IMR-90 (cell line): ENCODE measurements around the gene RERE. TPM values are rescaled to one million over a fixed set of nuclear protein-coding genes. Genes with fewer than 3 reads are reported as not detected.

ENCODE experiments used
- ATAC-seq: fragments of 200-7000 bp; cut with Tn5 transposase; 2 replicates; pipeline ENCODE4 v1.9.1; 2020; ENCODE audit warnings: low read depth, mild to moderate bottlenecking, moderate library complexity
- BruUV-seq: library from RNA; stranded (reverse); fragments of 400-500 nt; replicated peaks from 2 replicates; lab custom pipeline; 2021; lab: Mats Ljungman, UMichigan
- CTCF ChIA-PET: fragments of 300-600 bp; formaldehyde crosslinking; extraction: SDS; loops from one replicate; lab custom pipeline; 2021; ENCODE audit warnings: antibody characterized with exemption; lab: Yijun Ruan, JAX
- POLR2A ChIA-PET: fragments of 300-600 bp; sonication (Branson Sonifier 250); formaldehyde crosslinking; loops from one replicate; lab custom pipeline; 2022; ENCODE audit warnings: antibody characterized with exemption; ENCODE audit not compliant: unreplicated experiment; lab: Charles Lee
- DNase-seq: peaks from one replicate; pipeline ENCODE4 v3.0.0; 2013
- H2AFZ ChIP-seq: replicated peaks from 2 replicates; pipeline ENCODE3; 2013; ENCODE audit warnings: low read length, mild to moderate bottlenecking; ENCODE audit not compliant: poor library complexity
- H2AK5ac ChIP-seq: 2 replicates; pipeline ENCODE4 v1.6.1; 2013; ENCODE audit warnings: low read depth, low read length, inconsistent platforms
- H2AK9ac ChIP-seq: replicated peaks from 2 replicates; pipeline ENCODE3; 2013; ENCODE audit warnings: mild to moderate bottlenecking, low read depth, low read length, moderate library complexity; ENCODE audit not compliant: poor library complexity
- H2BK120ac ChIP-seq: 2 replicates; pipeline ENCODE4 v1.6.1; 2013; ENCODE audit warnings: low read depth, low read length, inconsistent platforms
- H2BK15ac ChIP-seq: 3 replicates; pipeline ENCODE4 v1.6.1; 2013; ENCODE audit warnings: low read depth, low read length, inconsistent platforms
- H2BK20ac ChIP-seq: 2 replicates; pipeline ENCODE4 v1.6.1; 2013; ENCODE audit warnings: low read depth, mild to moderate bottlenecking, inconsistent platforms, low read length, moderate library complexity
- H2BK5ac ChIP-seq: 2 replicates; pipeline ENCODE4 v1.6.1; 2013; ENCODE audit warnings: mild to moderate bottlenecking, low read depth, low read length, inconsistent platforms; ENCODE audit not compliant: poor library complexity, severe bottlenecking
- H3K14ac ChIP-seq: replicated peaks from 2 replicates; pipeline ENCODE4 v1.6.1; 2013; ENCODE audit warnings: low read depth, low read length, inconsistent platforms
- H3K18ac ChIP-seq: 2 replicates; pipeline ENCODE4 v1.6.1; 2013; ENCODE audit warnings: low read depth, low read length, control low read depth
- H3K23ac ChIP-seq: 2 replicates; pipeline ENCODE4 v1.6.1; 2013; ENCODE audit warnings: low read depth, low read length, inconsistent platforms
- H3K27ac ChIP-seq: 2 replicates; pipeline ENCODE4 v1.5.1; 2013; ENCODE audit warnings: mild to moderate bottlenecking, control low read depth, low read length; ENCODE audit not compliant: insufficient read depth
- H3K27me3 ChIP-seq: 2 replicates; pipeline ENCODE4 v1.6.1; 2013; ENCODE audit warnings: low read length; ENCODE audit not compliant: control insufficient read depth, insufficient read depth
- H3K36me3 ChIP-seq: 2 replicates; pipeline ENCODE4 v1.6.1; 2013; ENCODE audit warnings: low read length, mixed read lengths; ENCODE audit not compliant: control insufficient read depth, insufficient read depth
- H3K4ac ChIP-seq: 2 replicates; pipeline ENCODE4 v1.6.1; 2013; ENCODE audit warnings: low read depth, low read length, inconsistent platforms
- H3K4me1 ChIP-seq: 2 replicates; pipeline ENCODE4 v1.6.1; 2013; ENCODE audit warnings: low read length, mixed read lengths; ENCODE audit not compliant: control insufficient read depth, insufficient read depth
- H3K4me2 ChIP-seq: 2 replicates; pipeline ENCODE4 v1.6.1; 2013; ENCODE audit warnings: low read depth, mild to moderate bottlenecking, control low read depth, low read length, moderate library complexity
- H3K4me3 ChIP-seq: 2 replicates; pipeline ENCODE4 v1.5.1; 2013; ENCODE audit warnings: low read depth, mild to moderate bottlenecking, control low read depth, low read length, moderate library complexity; ENCODE audit not compliant: insufficient read depth
- H3K56ac ChIP-seq: 2 replicates; pipeline ENCODE4 v1.6.1; 2013; ENCODE audit warnings: low read length, inconsistent platforms; ENCODE audit not compliant: insufficient read depth; ENCODE audit errors: extremely low read depth
- H3K79me1 ChIP-seq, 2 experiments: 2 replicates each; pipeline ENCODE4 v1.6.1; 2013; ENCODE audit warnings: low read length in 2 of 2, inconsistent platforms in 1 of 2, low read depth in 1 of 2
- H3K9ac ChIP-seq: 2 replicates; pipeline ENCODE4 v1.6.1; 2013; ENCODE audit warnings: low read depth, low read length, control low read depth
- H3K9me1 ChIP-seq: 2 replicates; pipeline ENCODE4 v1.6.1; 2013; ENCODE audit warnings: low read length, inconsistent platforms; ENCODE audit not compliant: insufficient read depth
- H3K9me3 ChIP-seq: 2 replicates; pipeline ENCODE4 v1.6.1; 2013; ENCODE audit warnings: low read length; ENCODE audit not compliant: control insufficient read depth, insufficient read depth
- H4K20me1 ChIP-seq: 2 replicates; pipeline ENCODE4 v1.6.1; 2013; ENCODE audit warnings: low read length, inconsistent platforms; ENCODE audit not compliant: insufficient read depth
- H4K5ac ChIP-seq: 2 replicates; pipeline ENCODE4 v1.6.1; 2013; ENCODE audit warnings: mild to moderate bottlenecking, low read depth, low read length, control low read depth
- H4K8ac ChIP-seq, 2 experiments: 2 replicates each; pipeline ENCODE4 v1.6.1; 2013; ENCODE audit warnings: low read depth in 2 of 2, low read length in 2 of 2, control low read depth in 1 of 2, inconsistent platforms in 1 of 2
- H4K91ac ChIP-seq: 2 replicates; pipeline ENCODE4 v1.6.1; 2013; ENCODE audit warnings: low read depth, low read length, inconsistent platforms; ENCODE audit not compliant: insufficient read depth
- BHLHE40 ChIP-seq: fragments of 150-350 bp; IDR thresholded peaks from 2 replicates; pipeline ENCODE4 v1.6.1; 2016; ENCODE audit warnings: mild to moderate bottlenecking, low read depth, low read length
- CEBPB ChIP-seq: IDR thresholded peaks from 2 replicates; pipeline ENCODE4 v1.6.1; 2012; ENCODE audit warnings: low read depth, low read length, improper control_type of control experiment
- CTCF ChIP-seq: conservative IDR thresholded peaks from 2 replicates; pipeline ENCODE4 v1.5.1; 2012; ENCODE audit warnings: mild to moderate bottlenecking, low read depth, low read length, improper control_type of control experiment
- ELK1 ChIP-seq: fragments of 150-350 bp; IDR thresholded peaks from 2 replicates; pipeline ENCODE4 v1.6.1; 2016; ENCODE audit warnings: low read depth, mild to moderate bottlenecking, low read length, moderate library complexity, borderline replicate concordance
- MAZ ChIP-seq: IDR thresholded peaks from 2 replicates; pipeline ENCODE4 v1.6.1; 2012; ENCODE audit warnings: low read depth, mild to moderate bottlenecking, low read length, improper control_type of control experiment, moderate library complexity, borderline replicate concordance
- MXI1 ChIP-seq: IDR thresholded peaks from 2 replicates; pipeline ENCODE4 v1.6.1; 2012; ENCODE audit warnings: low read depth, mild to moderate bottlenecking, low read length, moderate library complexity, borderline replicate concordance
- POLR2A ChIP-seq: IDR thresholded peaks from 2 replicates; pipeline ENCODE4 v1.6.1; 2012; ENCODE audit warnings: mild to moderate bottlenecking, low read depth, low read length
- RCOR1 ChIP-seq: IDR thresholded peaks from 2 replicates; pipeline ENCODE4 v1.6.1; 2012; ENCODE audit warnings: mild to moderate bottlenecking, low read length, improper control_type of control experiment; ENCODE audit not compliant: insufficient replicate concordance
- RFX5 ChIP-seq: IDR thresholded peaks from 2 replicates; pipeline ENCODE4 v1.8.0; 2012; ENCODE audit warnings: low read depth, mild to moderate bottlenecking, low read length, moderate library complexity
- SMC3 ChIP-seq: fragments of 150-350 bp; IDR thresholded peaks from 2 replicates; pipeline ENCODE4 v1.6.1; 2016; ENCODE audit warnings: low read depth, mild to moderate bottlenecking, antibody characterized with exemption, low read length, moderate library complexity
- USF2 ChIP-seq: fragments of 150-350 bp; IDR thresholded peaks from 2 replicates; pipeline ENCODE4 v1.6.1; 2017; ENCODE audit warnings: mild to moderate bottlenecking, antibody characterized with exemption, low read length, low read depth
- WGBS, 2 experiments: methylation state at CpG; one replicate each; pipeline versions ENCODE4 v1.1.5 to v1.1.7; 2013; ENCODE audit warnings: missing lambda C conversion rate in 2 of 2; ENCODE audit not compliant: insufficient read length in 1 of 2; ENCODE audit errors: extremely low coverage in 2 of 2; 5-methylcytosine and 5-hydroxymethylcytosine counted together
- dilution Hi-C: fragments of 300-500 bp; cut with HindIII; formaldehyde crosslinking; loops from one replicate; pipeline ENCODE4 v1.14.3; 2018; ENCODE audit warnings: low sequenced_read_pairs; ENCODE audit not compliant: unreplicated experiment
- in situ Hi-C: fragments of 300-500 bp; cut with MboI; formaldehyde crosslinking; loops from 3 replicates; pipeline ENCODE4 v1.14.3; 2019; ENCODE audit warnings: low sequenced_read_pairs, inconsistent platforms, mixed read lengths
- intact Hi-C: fragments of 100-400 bp; cut with micrococcal nuclease; formaldehyde crosslinking; loops from 2 replicates; pipeline ENCODE4 v1.10.0; 2022
- polyA plus RNA-seq, 3 experiments: library from polyadenylated mRNA; depleted of rRNA; stranded (reverse); fragments of >200 nt; gene quantifications; 2 replicates each; pipeline ENCODE4 v1.2.3, GENCODE V29; 2012; ENCODE audit warnings: low replicate concordance in 1 of 3
- total RNA-seq: library from RNA; depleted of rRNA; stranded (reverse); fragments of >200 nt; gene quantifications from 2 replicates; pipeline ENCODE4 v1.2.3, GENCODE V29; 2012

The RERE gene
- total and polyA plus RNA-seq, 2 of the 4 experiments (the other 2 are of a cell fraction), result 11.5 to 25.1 TPM

- H3K79me1 ChIP-seq, result peaks cover 52 to 86% of the 10 kb centered on the region in 2 experiments
- peaks cover 90% of the 10 kb centered on the region for H3K36me3 ChIP-seq
- intact Hi-C loops, result no loop called here
- no peak overlapping the region for H2AFZ ChIP-seq
- no peak overlapping the region for H3K14ac ChIP-seq
- H2BK20ac ChIP-seq, result no peak overlapping the region
- H2BK15ac ChIP-seq, result no peak overlapping the region
- in situ Hi-C loops, result loop anchor here (25.0 kb wide), 1 partner anchor 876 kb away; no protein-coding TSS in a partner anchor
- peaks cover 10% of the 10 kb centered on the region for H3K4me1 ChIP-seq
- no peak overlapping the region for H4K5ac ChIP-seq
- no peak overlapping the region for H2AK5ac ChIP-seq
- H3K4me2 ChIP-seq, result no peak overlapping the region
- H2BK5ac ChIP-seq, result no peak overlapping the region
- no peak overlapping the region for H4K8ac ChIP-seq
- dilution Hi-C loops, result no loop called here
- no peak overlapping the region for H3K56ac ChIP-seq
- H4K20me1 ChIP-seq, result peaks cover 100% of the 10 kb centered on the region
- no peaks in the 10 kb centered on the region for H3K27me3 ChIP-seq
- no TSS peak for BruUV-seq
- no peak overlapping the region for H3K9ac ChIP-seq
- WGBS, 2 experiments, result no CpG with 5 or more reads among the region's 7 CpGs
- no peak overlapping the region for H2BK120ac ChIP-seq
- DNase-seq (no peak), ATAC-seq (no peak)
- CTCF ChIA-PET, result interaction anchor here (1.6 kb wide), 1 partner anchor 14 kb away, joined by 7 read pairs; no protein-coding TSS in a partner anchor
- H3K9me3 ChIP-seq, result no peaks in the 10 kb centered on the region
- peak overlapping the region; percentile 44 for H2AK9ac ChIP-seq
- no peak overlapping the region for H3K27ac ChIP-seq
- no peak overlapping the region for H3K23ac ChIP-seq
- no peak overlapping the region for H3K18ac ChIP-seq
- no peak overlapping the region for H4K91ac ChIP-seq
- no peak overlapping the region for H3K4me3 ChIP-seq
- TF ChIP-seq RFX5 (no peak), MXI1 (no peak), RCOR1 (no peak), MAZ (no peak), ELK1 (no peak), CTCF (no peak), BHLHE40 (no peak), USF2 (no peak), POLR2A (no peak), SMC3 (no peak), CEBPB (no peak)
- H3K4ac ChIP-seq, result no peak overlapping the region
- POLR2A ChIA-PET, result no interaction called here
- peaks cover 8% of the 10 kb centered on the region; the same call in 1 of the 2 replicates for H3K9me1 ChIP-seq
These were observed 45.7 kb upstream of the RERE start for GRCh38 chr1:8863138-8863537.
